SU-DHL-6 (cell line): ENCODE data around the gene CAPN1.
A peak's percentile ranks its signal among the peaks of the same experiment; 100 is the strongest.

Experiments used
- H2AFZ ChIP-seq: fragments of 200-600 bp; sonication (generic); 2 replicates; pipeline ENCODE4 v1.6.1; 2014; ENCODE audit warnings: low read depth, mild to moderate bottlenecking, moderate library complexity, mixed read lengths, antibody characterized with exemption, low read length; ENCODE audit not compliant: severe bottlenecking
- H3F3A ChIP-seq: fragments of 200-600 bp; shearing (Covaris generic); 2 replicates; pipeline ENCODE4 v1.6.0; 2016; ENCODE audit warnings: antibody characterized with exemption, mild to moderate bottlenecking; ENCODE audit not compliant: insufficient read depth
- H3K27ac ChIP-seq: fragments of 200-600 bp; sonication (generic); 2 replicates; pipeline ENCODE4 v1.5.1; 2016; ENCODE audit warnings: low read depth, mild to moderate bottlenecking, low read length, moderate library complexity, mixed read lengths
- H3K27me3 ChIP-seq: fragments of 200-600 bp; sonication (generic), shearing (Covaris generic); 2 replicates; pipeline ENCODE4 v1.6.0; 2014; ENCODE audit warnings: mild to moderate bottlenecking, low read length
- H3K36me3 ChIP-seq: fragments of 200-600 bp; sonication (generic); 2 replicates; pipeline ENCODE4 v1.6.1; 2014; ENCODE audit warnings: mild to moderate bottlenecking, low read length, mixed read lengths
- H3K4me2 ChIP-seq: fragments of 300-600, 200-600 bp; shearing (Covaris generic), sonication (generic); 2 replicates; pipeline ENCODE4 v1.6.0; 2014; ENCODE audit warnings: low read length, low read depth, mild to moderate bottlenecking; ENCODE audit not compliant: poor library complexity, severe bottlenecking
- H3K4me3 ChIP-seq: fragments of 200-600 bp; sonication (generic); 2 replicates; pipeline ENCODE4 v1.5.1; 2014; ENCODE audit warnings: antibody characterized with exemption, low read length, mild to moderate bottlenecking, mixed read lengths; ENCODE audit not compliant: insufficient read depth, poor library complexity, severe bottlenecking
- H3K79me2 ChIP-seq: fragments of 200-600 bp; sonication (generic); 2 replicates; pipeline ENCODE4 v1.6.1; 2014; ENCODE audit warnings: mild to moderate bottlenecking, low read length, moderate library complexity; ENCODE audit not compliant: insufficient read depth
- H3K9ac ChIP-seq: fragments of 200-600 bp; sonication (generic); 2 replicates; pipeline ENCODE4 v1.7.0; 2014; ENCODE audit warnings: mild to moderate bottlenecking, low read length
- H3K9me2 ChIP-seq: fragments of 200-600 bp; sonication (generic); replicated peaks from 2 replicates; pipeline ENCODE4 v1.6.1; 2014; ENCODE audit warnings: low read length; ENCODE audit not compliant: insufficient read depth
- H3K9me3 ChIP-seq: fragments of 200-600 bp; sonication (generic); 2 replicates; pipeline ENCODE4 v1.6.1; 2014; ENCODE audit warnings: low read length, mixed read lengths; ENCODE audit not compliant: insufficient read depth
- H4K20me1 ChIP-seq: fragments of 200-600 bp; sonication (generic); 2 replicates; pipeline ENCODE4 v1.6.1; 2014; ENCODE audit warnings: low read depth, mild to moderate bottlenecking, antibody characterized with exemption, low read length, moderate library complexity, mixed read lengths
- EZH2phosphoT487 ChIP-seq: fragments of 200-600 bp; sonication (generic), shearing (Covaris generic); conservative IDR thresholded peaks from 2 replicates; pipeline ENCODE4 v1.6.1; 2018; ENCODE audit warnings: mild to moderate bottlenecking, antibody characterized with exemption, low read length, moderate library complexity, mixed read lengths
- TF ChIP-seq, protein P1 (sequence below): fragments of 200-600 bp; sonication (generic); IDR thresholded peaks from one replicate; pipeline ENCODE4 v1.5.1; 2017; ENCODE audit warnings: antibody characterized with exemption, mild to moderate bottlenecking, low read length, moderate library complexity; ENCODE audit not compliant: insufficient read depth, poor library complexity, severe bottlenecking

The CAPN1 gene

DNA sequence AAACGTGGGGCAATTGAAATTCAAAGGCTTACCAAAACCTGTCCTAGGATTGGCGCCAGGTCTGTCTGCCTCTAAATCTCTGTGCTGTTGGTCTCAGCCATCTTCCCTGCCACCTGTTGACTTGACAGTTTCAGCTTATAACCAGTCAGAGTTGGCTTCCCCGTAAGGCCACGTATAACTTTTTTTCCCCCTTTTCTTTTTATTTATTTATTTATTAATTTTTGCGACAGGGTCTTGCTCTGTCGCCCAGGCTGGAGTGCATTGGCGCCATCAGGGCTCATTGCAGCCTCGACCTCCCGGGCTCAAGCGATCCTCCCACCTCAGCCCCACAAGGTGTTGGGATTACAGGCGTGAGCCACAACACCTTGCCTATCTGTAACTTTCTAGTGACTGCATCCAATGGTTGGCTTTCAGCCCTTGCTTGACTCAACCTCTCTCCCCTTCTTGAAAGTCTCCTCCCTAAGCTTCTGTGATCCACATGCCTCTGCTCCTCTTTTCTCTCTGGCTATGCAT, 46.0 kb upstream of the CAPN1 start:
- no peaks in the 10 kb centered on the region for H4K20me1 ChIP-seq
- no peaks in the 10 kb centered on the region for H3K9me3 ChIP-seq
- H3K9ac ChIP-seq: peak overlapping the region; percentile 97
- peaks cover 14% of the 10 kb centered on the region; the same call in 1 of the 2 replicates for H3K36me3 ChIP-seq
- H3K79me2 ChIP-seq: peaks cover 25% of the 10 kb centered on the region
- H3K4me2 ChIP-seq: peak overlapping the region; percentile 99
- peak overlapping the region; percentile 100; the same call in 1 of the 2 replicates for H3K27ac ChIP-seq
- peaks cover 31% of the 10 kb centered on the region for H3F3A ChIP-seq
- H3K4me3 ChIP-seq: peak overlapping the region; percentile 96
- no peaks in the 10 kb centered on the region for H3K27me3 ChIP-seq
- H2AFZ ChIP-seq: no peak overlapping the region
- no peaks in the 10 kb centered on the region for H3K9me2 ChIP-seq
- TF ChIP-seq EZH2phosphoT487: no peak
- TF ChIP-seq, protein P1, sequence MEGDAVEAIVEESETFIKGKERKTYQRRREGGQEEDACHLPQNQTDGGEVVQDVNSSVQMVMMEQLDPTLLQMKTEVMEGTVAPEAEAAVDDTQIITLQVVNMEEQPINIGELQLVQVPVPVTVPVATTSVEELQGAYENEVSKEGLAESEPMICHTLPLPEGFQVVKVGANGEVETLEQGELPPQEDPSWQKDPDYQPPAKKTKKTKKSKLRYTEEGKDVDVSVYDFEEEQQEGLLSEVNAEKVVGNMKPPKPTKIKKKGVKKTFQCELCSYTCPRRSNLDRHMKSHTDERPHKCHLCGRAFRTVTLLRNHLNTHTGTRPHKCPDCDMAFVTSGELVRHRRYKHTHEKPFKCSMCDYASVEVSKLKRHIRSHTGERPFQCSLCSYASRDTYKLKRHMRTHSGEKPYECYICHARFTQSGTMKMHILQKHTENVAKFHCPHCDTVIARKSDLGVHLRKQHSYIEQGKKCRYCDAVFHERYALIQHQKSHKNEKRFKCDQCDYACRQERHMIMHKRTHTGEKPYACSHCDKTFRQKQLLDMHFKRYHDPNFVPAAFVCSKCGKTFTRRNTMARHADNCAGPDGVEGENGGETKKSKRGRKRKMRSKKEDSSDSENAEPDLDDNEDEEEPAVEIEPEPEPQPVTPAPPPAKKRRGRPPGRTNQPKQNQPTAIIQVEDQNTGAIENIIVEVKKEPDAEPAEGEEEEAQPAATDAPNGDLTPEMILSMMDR: no peak

GRCh38 chr11:65136515-65137096, 45.1 kb upstream of the CAPN1 start:
- Histone ChIP-seq H4K20me1 (no peaks in the 10 kb centered on the region), H3K36me3 (peaks cover 8% of the 10 kb centered on the region; the same call in 1 of the 2 replicates), H3K4me3 (no peak overlapping the region), H3K27ac (no peak overlapping the region), H3K79me2 (peaks cover 20% of the 10 kb centered on the region), H3K9me2 (no peaks in the 10 kb centered on the region), H3K4me2 (no peak overlapping the region), H2AFZ (no peak overlapping the region), H3K9ac (no peak overlapping the region), H3K9me3 (no peaks in the 10 kb centered on the region), H3K27me3 (no peaks in the 10 kb centered on the region), H3F3A (peaks cover 22% of the 10 kb centered on the region)
- TF ChIP-seq, protein P1: no peak
- TF ChIP-seq EZH2phosphoT487: no peak

DNA sequence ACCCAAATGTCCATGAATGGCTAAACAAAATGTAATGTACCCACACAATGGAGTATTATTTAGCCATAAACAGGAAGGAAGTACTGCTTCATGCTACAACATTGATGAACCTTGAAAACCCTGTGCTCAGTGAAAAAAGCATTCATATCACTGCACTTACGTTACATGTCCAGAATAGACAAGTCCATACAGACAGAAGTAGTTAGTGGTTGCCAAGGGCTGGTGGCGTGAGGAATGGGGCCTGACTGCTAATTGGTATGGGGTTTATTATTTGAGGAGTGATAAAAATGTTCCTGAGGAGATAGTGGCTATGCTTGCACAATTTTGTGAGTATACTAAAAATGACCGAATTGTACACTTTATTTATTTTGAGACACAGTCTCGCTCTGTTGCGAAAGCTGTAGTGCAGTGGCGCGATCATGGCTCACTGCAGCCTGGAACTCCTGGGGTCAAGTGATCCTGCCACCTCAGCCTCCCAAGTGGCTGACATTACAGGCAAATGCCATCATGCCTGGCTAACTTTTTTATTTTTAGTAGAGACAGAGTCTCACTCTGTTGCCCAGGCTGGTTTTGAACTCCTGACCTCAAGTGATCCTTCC, 39.7 kb upstream of the CAPN1 start:
- TF ChIP-seq, protein P1: no peak
- no peak for TF ChIP-seq EZH2phosphoT487
- Histone ChIP-seq H3K27me3 (no peaks in the 10 kb centered on the region), H3F3A (no peaks in the 10 kb centered on the region), H3K9ac (no peak overlapping the region), H3K79me2 (no peaks in the 10 kb centered on the region), H4K20me1 (no peaks in the 10 kb centered on the region), H3K4me3 (no peak overlapping the region), H3K9me2 (no peaks in the 10 kb centered on the region), H3K9me3 (no peaks in the 10 kb centered on the region), H3K27ac (no peak overlapping the region), H2AFZ (no peak overlapping the region), H3K36me3 (no peaks in the 10 kb centered on the region), H3K4me2 (no peak overlapping the region)
